HCT116 (cell line): Measurements from ENCODE around the gene CCDC81. TPM values are rescaled to one million over a fixed set of nuclear protein-coding genes. Genes with fewer than 3 reads are reported as not detected.

Experiments
- ATAC-seq: fragments of 200-7000 bp; cut with Tn5 transposase; 2 replicates; pipeline ENCODE4 v1.9.1; 2020; ENCODE audit warnings: mild to moderate bottlenecking, moderate library complexity
- BruUV-seq: library from RNA; stranded (reverse); fragments of 400-500 nt; replicated peaks from 2 replicates; lab custom pipeline; 2021; lab: Mats Ljungman, UMichigan
- CTCF ChIA-PET: fragments of 300-600 bp; sonication (Branson Sonifier 250); formaldehyde crosslinking; loops from one replicate; lab custom pipeline; 2021; ENCODE audit warnings: antibody characterized with exemption; lab: Charles Lee
- POLR2A ChIA-PET: fragments of 300-600, 350-600 bp; sonication (Branson Sonifier 250); formaldehyde crosslinking; loops from one replicate; lab custom pipeline; 2021; ENCODE audit warnings: antibody characterized with exemption; lab: Charles Lee
- RAD21 ChIA-PET, 2 experiments: fragments of 300-600 bp; sonication (Branson Sonifier 250); formaldehyde crosslinking; loops; one replicate each; lab custom pipeline; 2023; ENCODE audit warnings: low total read pairs in 2 of 2; ENCODE audit not compliant: uncharacterized antibody in 2 of 2, unreplicated experiment in 2 of 2, low non-redundant PET in 1 of 2; lab: Charles Lee
- DNase-seq: peaks from one replicate; pipeline ENCODE4 v3.0.0-alpha.2; 2010; ENCODE audit warnings: low read depth, low spot score
- H2AFZ ChIP-seq: fragments of 200-600 bp; shearing (Covaris generic), sonication (generic); 2 replicates; pipeline ENCODE4 v1.6.1; 2017; ENCODE audit warnings: low read depth, mixed run types, mixed read lengths, antibody characterized with exemption, low read length; ENCODE audit not compliant: poor library complexity, severe bottlenecking
- H3K27ac ChIP-seq: 2 replicates; pipeline ENCODE4 v1.5.1; 2012; ENCODE audit warnings: low read depth, low read length
- H3K27me3 ChIP-seq: fragments of 200-600 bp; sonication (generic); 2 replicates; pipeline ENCODE4 v1.6.1; 2016; ENCODE audit warnings: mixed run types, low read length, mixed read lengths; ENCODE audit not compliant: insufficient read depth
- H3K36me3 ChIP-seq, 2 experiments: fragments of 200-500 bp in 1 of 2; fragments of 200-600 bp in 1 of 2; sonication (Bioruptor generic) in 1 of 2; sonication (generic) in 1 of 2; 2 replicates each; pipeline versions ENCODE4 v1.5.1 to v1.6.1; 2014 to 2016; ENCODE audit warnings: low read length in 2 of 2, inconsistent platforms in 1 of 2, mixed read lengths in 1 of 2, mixed run types in 1 of 2; ENCODE audit not compliant: insufficient read depth in 2 of 2, control insufficient read depth in 1 of 2
- H3K4me1 ChIP-seq, 2 experiments: fragments of 200-600 bp in 1 of 2; sonication (generic) in 1 of 2; 2 replicates each; pipeline versions ENCODE4 v1.5.1 to v1.6.1; 2012 to 2017; ENCODE audit warnings: low read length in 2 of 2, inconsistent platforms in 1 of 2, mild to moderate bottlenecking in 1 of 2, mixed read lengths in 1 of 2, mixed run types in 1 of 2, moderate library complexity in 1 of 2; ENCODE audit not compliant: insufficient read depth in 2 of 2, control insufficient read depth in 1 of 2
- H3K4me2 ChIP-seq: fragments of 200-600 bp; sonication (generic); 2 replicates; pipeline ENCODE4 v1.6.1; 2017; ENCODE audit warnings: mixed run types, low read length, mixed read lengths
- H3K4me3 ChIP-seq, 2 experiments: fragments of 200-600 bp in 1 of 2; sonication (generic) in 1 of 2; replicated peaks in 1 of 2; 2 replicates each; pipeline ENCODE4 v1.5.1; 2011 to 2016; ENCODE audit warnings: low read length in 2 of 2, control low read depth in 1 of 2, low read depth in 1 of 2, mild to moderate bottlenecking in 1 of 2, mixed read lengths in 1 of 2, mixed run types in 1 of 2
- H3K79me2 ChIP-seq: fragments of 200-600 bp; sonication (generic); 2 replicates; pipeline ENCODE4 v1.6.1; 2017; ENCODE audit warnings: mild to moderate bottlenecking, mixed run types, low read length, moderate library complexity, mixed read lengths; ENCODE audit not compliant: insufficient read depth
- H3K9ac ChIP-seq: fragments of 200-600 bp; sonication (generic); 2 replicates; pipeline ENCODE4 v1.6.1; 2016; ENCODE audit warnings: low read length, mixed read lengths
- H3K9me2 ChIP-seq: fragments of 200-600 bp; sonication (generic), shearing (Covaris generic); 2 replicates; pipeline ENCODE4 v1.6.1; 2017; ENCODE audit warnings: mixed run types, mild to moderate bottlenecking, moderate library complexity; ENCODE audit not compliant: insufficient read depth
- H3K9me3 ChIP-seq, 2 experiments: fragments of 200-500 bp in 1 of 2; fragments of 200-600 bp in 1 of 2; sonication (Bioruptor generic) in 1 of 2; sonication (generic) in 1 of 2; 2 replicates each; pipeline ENCODE4 v1.6.1; 2014 to 2017; ENCODE audit warnings: low read length in 2 of 2, mixed read lengths in 2 of 2, inconsistent platforms in 1 of 2, low read depth in 1 of 2, mild to moderate bottlenecking in 1 of 2, mixed run types in 1 of 2, moderate library complexity in 1 of 2; ENCODE audit not compliant: control insufficient read depth in 1 of 2, insufficient read depth in 1 of 2
- H4K20me1 ChIP-seq: fragments of 200-600 bp; sonication (generic), shearing (Covaris generic); 2 replicates; pipeline ENCODE4 v1.6.1; 2017; ENCODE audit warnings: mixed run types, mild to moderate bottlenecking, moderate library complexity; ENCODE audit not compliant: insufficient read depth
- ELF1 ChIP-seq: IDR thresholded peaks from 2 replicates; pipeline ENCODE4 v1.6.1; 2012; ENCODE audit warnings: low read depth, borderline replicate concordance
- EZH2 ChIP-seq: fragments of 200-600 bp; sonication (generic); IDR thresholded peaks from 2 replicates; pipeline ENCODE4 v1.6.1; 2017; ENCODE audit warnings: antibody characterized with exemption, mixed run types
- EZH2phosphoT487 ChIP-seq: fragments of 200-600 bp; IDR thresholded peaks from 2 replicates; pipeline ENCODE4 v1.6.1; 2018; ENCODE audit warnings: antibody characterized with exemption, borderline replicate concordance
- FOSL1 ChIP-seq: IDR thresholded peaks from 2 replicates; pipeline ENCODE4 v1.6.1; 2012; ENCODE audit warnings: low read depth
- RAD21 ChIP-seq: IDR thresholded peaks from 2 replicates; pipeline ENCODE4 v1.6.1; 2012; ENCODE audit warnings: low read depth, mild to moderate bottlenecking
- REST ChIP-seq: IDR thresholded peaks from 2 replicates; pipeline ENCODE4 v1.6.1; 2012; ENCODE audit warnings: low read depth
- SIN3A ChIP-seq: IDR thresholded peaks from 2 replicates; pipeline ENCODE4 v1.6.1; 2012; ENCODE audit warnings: low read depth
- SRF ChIP-seq: IDR thresholded peaks from 2 replicates; pipeline ENCODE4 v1.6.1; 2012; ENCODE audit warnings: low read depth
- YY1 ChIP-seq: IDR thresholded peaks from 2 replicates; pipeline ENCODE4 v1.6.1; 2011; ENCODE audit warnings: low read length, low read depth, moderate library complexity, mild to moderate bottlenecking; ENCODE audit not compliant: insufficient replicate concordance; ENCODE audit errors: extremely low read depth
- ZNF274 ChIP-seq: fragments of 200-500 bp; sonication (Bioruptor generic); IDR thresholded peaks from 2 replicates; pipeline ENCODE4 v1.6.1; 2014; ENCODE audit warnings: mild to moderate bottlenecking, low read depth, low read length, inconsistent platforms
- intact Hi-C: fragments of 100-400 bp; cut with micrococcal nuclease; formaldehyde crosslinking; loops from 2 replicates; pipeline ENCODE4 v1.10.0; 2022
- total RNA-seq: library from RNA; stranded (reverse); gene quantifications from one replicate; pipeline ENCODE4 v1.2.1, GENCODE V29; 2021; ENCODE audit not compliant: unreplicated experiment
- TF ChIP-seq, protein P1 (sequence below): IDR thresholded peaks from 2 replicates; pipeline ENCODE4 v1.6.1; 2012
- TF ChIP-seq, protein P2 (sequence below): IDR thresholded peaks from 2 replicates; pipeline ENCODE4 v1.6.1; 2012

CCDC81 gene
- total RNA-seq, 1 experiment from 2014 or later, result 0.69 TPM

- H3K9ac ChIP-seq, result no peak overlapping the region
- no peak overlapping the region for H2AFZ ChIP-seq
- DNase-seq, result no peak
- BruUV-seq, result no TSS peak
- no peak for TF ChIP-seq REST
- TF ChIP-seq SRF, result no peak
- TF ChIP-seq ELF1, result no peak
- TF ChIP-seq, protein P1, sequence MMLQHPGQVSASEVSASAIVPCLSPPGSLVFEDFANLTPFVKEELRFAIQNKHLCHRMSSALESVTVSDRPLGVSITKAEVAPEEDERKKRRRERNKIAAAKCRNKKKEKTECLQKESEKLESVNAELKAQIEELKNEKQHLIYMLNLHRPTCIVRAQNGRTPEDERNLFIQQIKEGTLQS, result no peak
- TF ChIP-seq EZH2phosphoT487, result no peak
- no peak for TF ChIP-seq SIN3A
- no peak for TF ChIP-seq EZH2
- TF ChIP-seq ZNF274, result no peak
- no peak for TF ChIP-seq RAD21
- no peak for TF ChIP-seq FOSL1
- TF ChIP-seq, protein P2, sequence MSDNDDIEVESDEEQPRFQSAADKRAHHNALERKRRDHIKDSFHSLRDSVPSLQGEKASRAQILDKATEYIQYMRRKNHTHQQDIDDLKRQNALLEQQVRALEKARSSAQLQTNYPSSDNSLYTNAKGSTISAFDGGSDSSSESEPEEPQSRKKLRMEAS, result no peak
- no peak for TF ChIP-seq YY1
- H4K20me1 ChIP-seq, result no peaks in the 10 kb centered on the region
- ChIA-PET RAD21 (no interaction called here), CTCF (no interaction called here), POLR2A (no interaction called here)
- H3K4me2 ChIP-seq, result no peak overlapping the region
- no peak overlapping the region for H3K4me3 ChIP-seq
- H3K9me3 ChIP-seq, result no peaks in the 10 kb centered on the region
- no peaks in the 10 kb centered on the region for H3K36me3 ChIP-seq
- ATAC-seq, result no peak
- no peaks in the 10 kb centered on the region for H3K27me3 ChIP-seq
- no peak overlapping the region for H3K27ac ChIP-seq
- intact Hi-C loops, result loop anchor here (10.0 kb wide), 1 partner anchor 604 kb away; the partner anchor contains the start of gene CCDC83
- H3K9me2 ChIP-seq, result no peaks in the 10 kb centered on the region
- no peaks in the 10 kb centered on the region for H3K79me2 ChIP-seq
- H3K4me1 ChIP-seq, result peaks cover 14 to 15% of the 10 kb centered on the region in 2 experiments
Measured at GRCh38 chr11:86459002-86459385, 84.3 kb downstream of the CCDC81 start.
